GM21825 (cell line): ENCODE results near the gene COL16A1.

ENCODE experiments used
- ATAC-seq: cut with Tn5 transposase; IDR thresholded peaks from one replicate; pipeline ENCODE4 v1.9.1; 2021; ENCODE audit warnings: mild to moderate bottlenecking, moderate library complexity; ENCODE audit not compliant: unreplicated experiment

The COL16A1 gene

GRCh38 chr1:31689379-31689778 lies 14.4 kb downstream of the COL16A1 start:
- no peak for ATAC-seq

DNA sequence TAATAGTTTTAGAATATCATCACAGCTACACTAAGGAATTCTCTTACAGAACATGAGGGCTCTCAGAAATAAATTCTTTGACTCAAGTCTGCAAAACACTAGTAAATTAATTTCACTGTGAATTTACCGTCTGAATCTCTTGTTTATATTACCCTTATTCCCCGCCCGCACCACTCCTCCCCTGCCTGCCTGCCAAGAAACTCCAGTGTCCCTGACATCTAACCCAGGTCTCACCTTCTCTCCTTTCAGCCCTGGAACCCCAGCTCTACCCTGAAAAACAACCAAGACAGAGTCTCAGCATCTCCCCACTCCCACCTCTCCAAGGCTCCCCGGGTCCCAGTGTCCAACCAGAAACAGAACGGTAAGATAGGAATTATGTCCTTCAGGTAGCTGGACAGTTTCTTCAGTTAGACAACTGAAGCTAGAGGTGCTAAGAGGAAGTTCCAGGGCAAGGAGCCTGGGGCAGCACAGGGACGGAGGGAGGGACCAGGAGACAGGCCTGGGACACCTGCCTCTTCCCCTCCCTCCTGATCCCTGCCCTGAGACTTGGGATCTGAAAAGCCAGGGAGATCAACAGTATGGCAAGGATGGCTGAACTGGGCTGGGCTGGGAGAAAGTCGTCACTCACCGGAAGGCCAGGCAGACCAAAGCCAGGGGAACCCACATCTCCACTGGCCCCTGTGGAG lies 15.4 kb downstream of the COL16A1 start:
- ATAC-seq, result no peak

DNA sequence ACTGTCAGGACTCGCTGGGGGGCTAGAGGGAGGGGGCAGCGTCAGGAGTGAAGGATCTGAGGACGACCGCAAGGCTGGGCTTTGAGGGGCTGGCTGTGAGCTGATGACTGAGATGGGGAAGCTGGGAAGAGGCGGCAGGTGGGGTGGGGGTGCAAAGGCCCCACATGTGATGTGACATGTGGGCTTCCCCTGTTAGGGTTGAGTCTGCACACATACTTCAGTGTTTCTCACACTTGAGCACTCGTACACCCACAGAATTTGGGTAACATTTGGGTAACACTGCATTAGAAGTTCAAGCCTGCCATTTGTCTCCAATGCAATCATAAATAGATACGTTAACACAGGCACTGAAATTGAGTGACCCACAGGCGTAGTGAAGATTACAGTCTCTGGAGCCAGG lies 16.2 kb downstream of the COL16A1 start:
- ATAC-seq, result no peak

- no peak for ATAC-seq
Observed at GRCh38 chr1:31685795-31686194, 18.0 kb downstream of the COL16A1 start.

- ATAC-seq, result no peak
Observed at GRCh38 chr1:31683997-31684396, 19.8 kb downstream of the COL16A1 start.

GRCh38 chr1:31681415-31681814 lies 22.4 kb downstream of the COL16A1 start:
- no peak for ATAC-seq

DNA sequence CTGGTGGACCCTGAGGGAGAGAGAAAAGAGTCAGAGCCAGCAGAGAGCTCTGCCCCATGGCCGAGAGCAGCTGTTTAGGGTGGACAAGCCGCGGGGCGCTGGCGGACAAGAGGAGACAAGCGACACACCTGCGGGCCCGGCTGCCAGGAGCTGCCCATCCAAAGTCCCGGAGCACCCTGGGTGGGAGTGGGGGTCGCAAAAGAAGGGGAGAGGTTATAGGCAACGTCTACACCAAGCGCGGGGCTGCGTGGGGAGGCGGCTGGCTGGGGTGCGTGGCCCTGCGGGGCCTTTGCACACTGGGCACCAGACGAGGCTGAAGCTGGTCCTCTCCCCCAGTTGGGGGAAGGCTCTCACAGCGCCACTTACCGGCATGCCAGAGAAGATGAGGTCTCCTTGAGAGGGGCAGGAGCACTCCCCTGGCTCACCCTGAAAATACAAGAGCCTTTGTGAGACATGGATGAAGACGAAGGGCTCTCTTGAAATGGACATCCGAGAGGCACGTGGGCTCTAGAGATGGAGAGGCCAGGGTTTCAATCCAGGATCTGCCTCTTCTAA lies 24.1 kb downstream of the COL16A1 start:
- ATAC-seq, result no peak

DNA sequence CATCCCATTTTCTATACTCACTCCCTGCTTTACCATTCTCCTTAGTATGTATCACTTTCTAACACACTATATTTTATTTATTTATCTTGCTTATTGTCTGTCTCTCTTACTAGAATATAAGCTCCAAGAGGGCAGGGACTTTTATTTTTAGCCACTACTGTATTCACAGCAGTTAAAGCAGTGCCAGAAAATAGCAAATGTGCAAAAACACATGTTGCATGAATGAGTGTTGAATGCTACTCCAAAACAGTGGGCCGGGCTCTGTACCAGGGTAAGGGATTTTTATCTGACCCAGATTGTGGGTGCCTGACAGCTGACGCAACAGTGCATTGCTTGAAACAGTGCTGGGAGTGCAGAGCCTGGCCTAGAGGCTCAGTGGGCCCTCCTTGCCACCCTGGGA lies 24.7 kb downstream of the COL16A1 start:
- ATAC-seq, result no peak

- no peak for ATAC-seq
Observed at GRCh38 chr1:31678681-31679080, 25.1 kb downstream of the COL16A1 start.

DNA sequence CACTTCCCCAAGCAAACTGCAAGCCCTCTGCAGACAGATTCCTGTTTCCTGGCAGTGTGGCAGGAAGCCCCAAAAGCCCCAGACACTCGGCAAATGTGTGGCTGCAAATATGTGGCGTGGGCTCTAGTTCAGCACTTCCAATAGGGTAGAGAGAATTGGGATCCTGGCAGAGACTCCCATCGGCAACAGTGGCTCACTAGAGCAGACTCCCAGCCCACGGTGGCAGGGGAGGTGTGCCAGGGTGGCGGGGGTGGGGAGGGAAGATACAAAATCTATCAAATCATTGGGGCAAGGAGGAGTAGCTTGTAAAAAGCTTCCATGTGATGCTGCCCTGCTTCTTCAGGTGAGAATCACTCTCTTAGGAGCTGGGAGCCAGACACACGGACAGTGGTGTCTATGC lies 25.9 kb downstream of the COL16A1 start:
- ATAC-seq, result no peak

DNA sequence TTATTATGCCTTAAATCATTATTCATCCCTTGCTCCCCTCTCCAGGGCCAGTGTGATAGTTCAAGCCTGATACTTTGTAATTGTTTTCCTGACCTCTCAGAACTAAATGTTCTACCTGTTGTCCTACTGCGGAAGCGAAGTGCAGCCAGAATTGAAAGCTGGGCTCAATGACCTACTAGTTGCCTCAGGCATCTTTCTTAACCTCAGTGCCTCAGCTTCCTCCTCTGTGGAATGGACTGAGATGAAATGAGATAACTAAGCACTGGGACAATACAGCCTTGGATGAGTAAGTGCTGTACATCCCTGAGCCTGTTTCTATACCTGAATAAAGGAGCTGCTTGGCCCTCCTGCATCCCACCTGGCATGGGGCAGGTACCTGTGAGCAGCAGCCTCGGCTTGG lies 26.4 kb downstream of the COL16A1 start:
- ATAC-seq, result no peak

- ATAC-seq, result no peak
Observed at GRCh38 chr1:31675756-31676155, 28.1 kb downstream of the COL16A1 start.

GRCh38 chr1:31675161-31675560 lies 28.7 kb downstream of the COL16A1 start:
- no peak for ATAC-seq

DNA sequence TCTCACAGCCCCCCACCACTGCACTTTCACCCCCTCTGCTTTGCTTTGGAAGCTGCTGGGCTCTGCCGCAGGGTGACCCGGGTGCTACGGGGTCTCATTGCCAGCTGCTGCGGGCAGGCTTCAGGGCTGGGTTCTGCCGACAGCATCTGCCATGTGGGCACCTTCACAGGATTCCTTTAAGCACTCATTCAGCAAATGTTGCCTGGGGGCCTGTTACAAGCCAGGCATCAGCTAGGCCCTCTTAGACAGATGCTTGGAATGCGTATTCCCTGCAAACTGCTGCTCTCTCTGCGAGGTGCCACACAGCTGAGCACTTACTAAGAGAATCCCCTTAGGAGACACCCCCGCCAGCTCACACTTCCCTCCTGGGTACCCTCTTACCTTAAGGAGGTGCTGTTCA lies 29.2 kb downstream of the COL16A1 start:
- ATAC-seq, result no peak

DNA sequence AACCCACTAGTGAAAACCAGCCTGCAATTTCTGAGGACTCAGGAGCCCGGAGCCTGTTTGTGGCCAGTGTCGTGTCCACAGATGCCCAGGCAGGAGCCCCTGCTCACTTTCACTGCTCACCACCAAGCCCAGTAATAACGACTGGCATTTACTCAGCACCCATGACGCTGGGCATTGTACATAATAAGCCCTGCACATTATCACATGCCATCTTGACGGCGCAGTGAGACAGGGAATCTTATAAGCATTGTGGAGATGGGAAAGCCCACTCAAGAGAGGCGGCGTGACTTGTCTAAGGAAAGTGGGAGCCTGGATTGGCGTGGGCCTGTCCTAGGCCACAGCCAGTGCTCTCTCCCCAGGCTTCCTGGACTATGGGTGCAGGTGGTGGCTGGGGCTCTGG lies 30.4 kb downstream of the COL16A1 start:
- ATAC-seq, result no peak

GRCh38 chr1:31672986-31673385 lies 30.8 kb downstream of the COL16A1 start:
- ATAC-seq, result no peak

- no peak for ATAC-seq
Observed at GRCh38 chr1:31671561-31672201, 32.1 kb downstream of the COL16A1 start.

DNA sequence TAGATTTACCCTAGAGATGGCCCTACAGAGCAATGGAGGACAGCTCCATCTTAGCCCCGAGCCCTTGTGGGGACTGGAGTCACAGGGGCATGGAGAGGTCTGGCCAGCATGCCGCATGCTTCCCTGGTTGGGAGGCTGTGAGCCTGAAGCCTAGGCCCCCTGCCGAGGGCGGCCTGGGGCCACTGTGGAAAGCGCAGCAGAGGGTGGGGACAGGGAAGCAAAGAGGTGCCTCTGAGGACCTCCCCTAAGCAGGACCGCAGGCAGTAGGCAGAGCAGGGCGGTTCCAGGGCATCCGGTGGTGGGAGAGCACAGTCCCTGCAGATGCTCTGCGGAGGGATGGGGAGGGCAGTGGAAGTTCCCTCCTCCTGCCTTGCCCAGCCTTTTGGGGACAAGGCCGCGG lies 32.7 kb downstream of the COL16A1 start:
- no peak for ATAC-seq

- ATAC-seq, result no peak
Observed at GRCh38 chr1:31670593-31670964, 33.2 kb downstream of the COL16A1 start.

- ATAC-seq, result no peak
Observed at GRCh38 chr1:31669786-31670592, 33.8 kb downstream of the COL16A1 start.

DNA sequence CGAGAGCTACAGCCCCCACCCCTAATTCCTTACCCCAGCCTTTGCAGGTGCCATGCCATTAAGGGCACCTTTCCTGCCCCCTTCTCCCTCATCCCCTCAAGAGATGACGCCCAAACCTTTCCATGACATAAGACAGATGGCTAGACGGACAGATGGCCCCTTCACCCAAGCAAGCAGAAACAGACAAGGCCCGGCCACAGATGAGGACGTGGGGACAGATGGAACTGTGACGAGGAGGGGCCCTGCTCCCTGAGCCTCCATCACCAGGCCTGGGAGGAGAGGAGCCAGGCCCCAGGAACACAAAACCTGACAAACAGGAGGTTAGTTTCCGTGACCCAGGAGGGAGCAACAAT lies 34.4 kb downstream of the COL16A1 start:
- no peak for ATAC-seq
